Smooth muscle cell of the pulmonary artery (primary cell): Measurements from ENCODE around the gene PROB1. TPM values are rescaled to one million over a fixed set of nuclear protein-coding genes. Genes with fewer than 3 reads are reported as not detected.

Source experiments
- total RNA-seq: library from RNA; depleted of rRNA; stranded (reverse); fragments of >200 nt; gene quantifications from 2 replicates; pipeline ENCODE4 v1.2.3, GENCODE V29; 2014

The PROB1 gene, protein sequence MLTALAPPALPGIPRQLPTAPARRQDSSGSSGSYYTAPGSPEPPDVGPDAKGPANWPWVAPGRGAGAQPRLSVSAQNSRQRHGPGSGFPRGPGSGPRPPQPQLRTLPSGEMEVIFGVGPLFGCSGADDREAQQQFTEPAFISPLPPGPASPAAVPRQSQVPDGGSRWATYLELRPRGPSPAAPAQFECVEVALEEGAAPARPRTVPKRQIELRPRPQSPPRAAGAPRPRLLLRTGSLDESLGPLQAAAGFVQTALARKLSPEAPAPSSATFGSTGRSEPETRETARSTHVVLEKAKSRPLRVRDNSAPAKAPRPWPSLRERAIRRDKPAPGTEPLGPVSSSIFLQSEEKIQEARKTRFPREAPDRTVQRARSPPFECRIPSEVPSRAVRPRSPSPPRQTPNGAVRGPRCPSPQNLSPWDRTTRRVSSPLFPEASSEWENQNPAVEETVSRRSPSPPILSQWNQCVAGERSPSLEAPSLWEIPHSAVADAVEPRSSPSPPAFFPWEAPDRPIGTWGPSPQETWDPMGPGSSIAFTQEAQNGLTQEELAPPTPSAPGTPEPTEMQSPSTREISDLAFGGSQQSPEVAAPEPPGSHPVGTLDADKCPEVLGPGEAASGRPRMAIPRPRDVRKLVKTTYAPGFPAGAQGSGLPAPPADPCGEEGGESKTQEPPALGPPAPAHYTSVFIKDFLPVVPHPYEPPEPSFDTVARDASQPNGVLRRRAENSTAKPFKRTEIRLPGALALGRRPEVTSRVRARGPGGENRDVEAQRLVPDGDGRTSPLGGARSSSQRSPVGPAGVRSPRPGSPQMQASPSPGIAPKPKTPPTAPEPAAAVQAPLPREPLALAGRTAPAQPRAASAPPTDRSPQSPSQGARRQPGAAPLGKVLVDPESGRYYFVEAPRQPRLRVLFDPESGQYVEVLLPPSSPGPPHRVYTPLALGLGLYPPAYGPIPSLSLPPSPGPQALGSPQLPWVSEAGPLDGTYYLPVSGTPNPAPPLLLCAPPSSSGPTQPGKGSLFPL
- total RNA-seq: 1.3 and 1.7 TPM in 2 replicates

GRCh38 chr5:139394654-139395566 is at the start of gene PROB1:
Gene PROB1, minus strand, starts transcription at chr5:139395104. Its CDS starts 23 bp downstream, at chr5:139395081.

DNA sequence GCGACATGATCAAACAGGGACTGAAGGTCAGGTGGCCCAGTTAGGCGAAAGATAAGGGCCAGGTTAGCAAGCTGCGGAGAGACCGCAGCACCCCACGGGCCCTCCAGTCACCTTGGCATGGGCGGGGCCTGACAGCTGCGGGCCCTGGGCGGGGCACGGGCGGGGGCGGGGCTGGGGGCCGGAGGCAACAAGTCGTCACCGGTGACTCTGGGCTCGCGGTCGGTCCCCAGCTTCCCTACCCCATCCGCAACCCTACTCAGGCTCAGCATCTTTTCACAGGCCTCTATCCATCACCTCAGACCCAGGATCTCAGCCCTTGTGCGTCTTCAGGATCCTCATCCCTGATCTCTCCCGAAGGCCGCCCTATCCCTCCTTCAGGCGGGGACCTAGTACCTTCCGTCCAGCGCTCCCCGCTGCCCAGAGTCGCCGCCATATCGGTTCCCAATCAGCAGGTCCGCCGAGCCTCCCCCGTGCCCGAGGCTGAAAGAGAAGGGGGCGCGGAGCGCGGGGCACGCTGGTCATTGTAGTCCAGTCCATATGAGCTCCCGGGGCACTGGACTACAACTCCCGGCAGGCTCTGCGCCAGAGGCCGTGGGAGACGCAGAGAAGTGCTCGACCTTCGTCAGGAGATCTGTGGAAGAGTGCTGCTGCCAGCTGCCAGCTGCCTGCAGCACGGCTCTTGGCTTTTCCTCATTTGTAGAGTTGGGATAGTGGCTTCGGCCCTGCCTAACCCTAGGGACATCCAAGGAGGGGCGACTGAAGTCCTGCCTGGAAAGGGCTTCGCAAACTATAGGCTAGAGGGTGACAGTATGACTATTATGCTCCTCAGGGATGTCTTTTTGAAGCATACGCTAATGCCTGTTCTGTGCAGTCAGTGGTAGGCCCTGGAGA is 44.4 kb upstream of the PROB1 start, which contains the start of gene DNAJC18:
Gene DNAJC18 (minus strand): TSS at position 513 of the 891 bp plus-strand sequence. CDS start 80 bp downstream, at position 433.

GRCh38 chr5:139403787-139404483 is 9.0 kb upstream of the PROB1 start, which contains the start of gene SPATA24:
Gene SPATA24, minus strand, starts transcription at chr5:139404089. Its CDS starts 29 bp downstream, at chr5:139404060.

DNA sequence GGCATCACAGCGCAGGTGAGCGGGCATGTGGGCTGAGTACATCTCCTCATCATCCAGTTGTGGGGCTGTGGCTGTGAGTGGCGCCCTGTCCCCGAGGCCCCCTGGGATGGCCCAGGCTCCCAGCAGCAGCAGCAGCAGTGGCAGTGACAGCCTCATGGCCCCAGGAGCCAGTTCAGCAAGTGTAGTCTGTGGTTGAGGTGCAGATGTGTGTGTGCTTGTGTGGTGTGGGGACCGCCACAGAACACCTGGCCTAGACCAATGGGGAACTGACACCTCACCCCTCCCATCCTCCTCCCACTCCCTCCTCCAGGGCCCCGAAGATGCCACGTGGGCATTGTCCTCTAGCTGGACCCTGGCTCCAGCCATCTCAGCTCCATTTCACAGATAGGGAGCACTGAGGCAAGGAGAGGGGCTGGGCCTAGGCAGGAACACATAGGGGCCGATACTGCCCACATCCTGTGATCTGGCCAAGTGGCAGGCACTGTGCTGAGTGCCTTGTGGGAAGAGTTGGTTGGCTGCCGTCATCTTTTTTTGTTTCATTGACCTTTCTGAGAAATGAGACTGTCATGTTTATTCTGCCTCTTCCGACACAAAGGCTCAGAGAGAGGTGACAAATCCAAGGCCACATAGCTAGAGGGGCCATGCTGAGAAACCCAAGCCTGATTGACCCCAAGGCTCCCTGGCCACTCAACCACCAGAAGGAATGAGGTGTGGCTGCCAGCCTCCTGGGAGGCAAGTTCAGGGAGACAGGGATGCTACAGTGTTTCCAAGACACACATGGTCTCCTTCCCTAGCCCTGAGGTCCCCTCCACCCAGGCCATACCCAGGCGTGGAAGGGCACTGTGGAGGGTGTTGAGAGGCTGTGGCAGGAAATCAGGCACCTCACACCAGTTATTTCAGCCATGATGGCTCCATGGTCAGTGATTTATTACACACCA is 4.9 kb downstream of the PROB1 start, which contains the start of gene MZB1:
Gene MZB1 (minus strand): TSS at position 213 of the 938 bp plus-strand sequence. CDS start 57 bp downstream, at position 156.

DNA sequence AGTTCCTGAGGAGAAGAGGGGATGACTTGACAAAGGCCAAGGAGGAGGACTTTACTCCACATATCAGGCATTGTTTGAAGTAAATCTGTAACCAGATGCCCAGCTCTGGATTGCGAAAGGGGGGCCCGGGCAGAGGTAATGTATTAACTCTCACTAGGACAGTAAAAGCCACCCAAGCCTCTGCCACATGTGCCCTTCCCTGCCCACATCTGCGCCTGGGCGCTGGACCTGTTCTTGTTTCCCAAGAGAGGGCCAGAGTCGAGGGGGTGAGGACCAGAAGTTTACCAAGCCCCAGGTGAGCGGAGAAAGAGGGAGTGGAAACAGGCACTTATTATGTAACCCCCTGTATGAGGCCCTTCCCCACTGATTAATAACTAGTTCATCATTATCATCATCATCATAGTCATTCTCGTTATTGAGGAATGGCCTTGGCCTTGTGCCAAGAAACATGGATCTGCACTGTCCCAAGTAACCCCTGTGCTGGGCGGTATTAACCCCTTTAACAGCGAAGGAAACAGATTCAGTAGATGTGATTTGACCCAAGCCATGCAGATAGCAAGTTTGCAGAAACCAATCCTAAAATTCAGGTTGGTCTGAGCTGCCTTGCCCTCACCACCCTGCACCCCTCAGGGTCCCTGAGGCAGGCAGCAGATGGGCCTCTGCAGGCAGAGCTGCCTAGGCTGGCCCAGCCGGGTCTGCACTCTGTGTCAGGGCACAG is 11.5 kb downstream of the PROB1 start, which contains the start of gene SLC23A1:
Gene SLC23A1 (minus strand): TSS at position 23 of the 718 bp plus-strand sequence. CDS start 44 bp downstream, outside the sequence.

DNA sequence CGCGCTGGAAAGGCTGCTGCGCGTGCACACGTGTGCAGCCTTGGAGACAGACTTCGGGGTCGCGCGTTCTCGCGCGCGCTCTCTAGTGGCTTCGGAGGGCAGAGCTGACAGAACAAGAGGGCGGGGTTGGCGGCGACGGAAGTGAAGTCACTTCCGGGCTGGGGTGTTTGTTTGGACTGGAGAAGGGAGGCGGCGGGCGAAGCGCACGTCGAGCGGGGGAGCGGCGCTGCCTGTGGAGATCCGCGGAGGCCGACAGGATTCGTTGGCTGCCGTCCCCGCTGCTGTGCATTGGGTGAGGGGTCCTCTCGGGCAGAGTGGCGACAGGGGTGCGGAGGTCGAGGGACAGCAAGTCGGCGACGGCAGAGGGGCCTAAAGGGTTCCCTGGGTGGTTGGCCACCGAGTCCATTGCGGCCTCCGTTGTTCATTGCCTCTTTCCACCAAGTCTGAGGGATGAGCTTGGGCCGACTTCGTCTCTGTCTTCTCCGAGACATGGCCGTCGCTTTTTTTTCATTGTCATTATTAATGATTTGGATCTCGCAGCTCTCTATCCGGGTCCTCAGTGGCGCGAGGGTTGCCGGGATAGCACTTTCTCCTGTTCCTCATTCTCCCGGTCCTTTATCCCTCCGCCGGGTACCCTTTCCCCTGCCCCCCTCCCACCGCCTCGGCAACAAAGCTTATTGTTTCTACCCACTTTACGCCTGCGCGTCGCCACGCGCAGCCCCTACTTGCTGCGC is 53.0 kb downstream of the PROB1 start, which contains the start of gene PAIP2:
Gene PAIP2 (plus strand): TSS at position 166 of the 734 bp plus-strand sequence. CDS start 21,931 bp downstream, outside the sequence.

Other genes with a start within 250 kb of the PROB1 start
- gene SIL1, start 196.7 kb downstream of the PROB1 start, total RNA-seq: 104 and 120 TPM in 2 replicates
- 263 and 296 TPM in 2 replicates for gene MATR3, start 101.4 kb downstream of the PROB1 start, total RNA-seq
- 28.9 and 52.1 TPM in 2 replicates for gene PAIP2, start 53.2 kb downstream of the PROB1 start, total RNA-seq
- gene SLC23A1, start 11.8 kb downstream of the PROB1 start, total RNA-seq: not detected in 2 replicates
- not detected in 2 replicates for gene MZB1, start 5.2 kb downstream of the PROB1 start, total RNA-seq
- 4.8 and 5.7 TPM in 2 replicates for gene SPATA24, start 9.0 kb upstream of the PROB1 start, total RNA-seq
- 8.1 and 12.6 TPM in 2 replicates for gene DNAJC18, start 44.4 kb upstream of the PROB1 start, total RNA-seq
- 2.2 and 4.4 TPM in 2 replicates for gene ECSCR, start 67.6 kb upstream of the PROB1 start, total RNA-seq
- not detected in 2 replicates for gene SMIM33, start 75.9 kb upstream of the PROB1 start, total RNA-seq
- gene STING1, start 87.7 kb upstream of the PROB1 start, total RNA-seq: 58.8 and 76.5 TPM in 2 replicates
- gene UBE2D2, start 166.2 kb upstream of the PROB1 start, total RNA-seq: 43.5 and 49.7 TPM in 2 replicates